GM19193 (cell line): ENCODE measurements around the gene TBC1D19.

ENCODE experiments used
- POLR2A ChIP-seq: IDR thresholded peaks from 4 replicates; pipeline ENCODE4 v1.6.1; 2011; ENCODE audit not compliant: insufficient read depth, insufficient read length; ENCODE audit errors: extremely low read depth

TBC1D19 gene

GRCh38 chr4:26741491-26741871 is 157.6 kb downstream of the TBC1D19 start:
- no peak for TF ChIP-seq POLR2A

GRCh38 chr4:26746802-26747213 is 162.9 kb downstream of the TBC1D19 start:
- no peak for TF ChIP-seq POLR2A

GRCh38 chr4:26748811-26749210 is 164.9 kb downstream of the TBC1D19 start:
- no peak for TF ChIP-seq POLR2A

GRCh38 chr4:26749867-26750266 is 166.0 kb downstream of the TBC1D19 start:
- no peak for TF ChIP-seq POLR2A

- no peak for TF ChIP-seq POLR2A
These were observed 167.1 kb downstream of the TBC1D19 start for GRCh38 chr4:26751004-26751403.

GRCh38 chr4:26751838-26752237 is 168.0 kb downstream of the TBC1D19 start:
- TF ChIP-seq POLR2A: no peak

GRCh38 chr4:26753187-26753586 is 169.3 kb downstream of the TBC1D19 start:
- no peak for TF ChIP-seq POLR2A

GRCh38 chr4:26753617-26754016 is 169.7 kb downstream of the TBC1D19 start:
- TF ChIP-seq POLR2A: no peak

GRCh38 chr4:26757751-26758150 is 173.9 kb downstream of the TBC1D19 start:
- no peak for TF ChIP-seq POLR2A

- TF ChIP-seq POLR2A: no peak
These were observed 175.0 kb downstream of the TBC1D19 start for GRCh38 chr4:26758899-26759298.

GRCh38 chr4:26762650-26763049 is 178.8 kb downstream of the TBC1D19 start:
- TF ChIP-seq POLR2A: no peak

- no peak for TF ChIP-seq POLR2A
These were observed 179.2 kb downstream of the TBC1D19 start for GRCh38 chr4:26763063-26763462.

- TF ChIP-seq POLR2A: no peak
These were observed 179.8 kb downstream of the TBC1D19 start for GRCh38 chr4:26763648-26764047.

- TF ChIP-seq POLR2A: no peak
These were observed 180.3 kb downstream of the TBC1D19 start for GRCh38 chr4:26764231-26764630.

GRCh38 chr4:26765515-26765914 is 181.6 kb downstream of the TBC1D19 start:
- TF ChIP-seq POLR2A: no peak

GRCh38 chr4:26766141-26766540 is 182.3 kb downstream of the TBC1D19 start:
- TF ChIP-seq POLR2A: no peak

- no peak for TF ChIP-seq POLR2A
These were observed 188.4 kb downstream of the TBC1D19 start for GRCh38 chr4:26772096-26772873.
